H9 (cell line): Measurements from ENCODE around the gene PC. TPM values are rescaled to one million over a fixed set of nuclear protein-coding genes. Genes with fewer than 3 reads are reported as not detected.
A peak's percentile ranks its signal among the peaks of the same experiment; 100 is the strongest.

ENCODE experiments used
- DNase-seq: peaks from one replicate; pipeline ENCODE4 v3.0.0-alpha.2; 2017
- H2AFZ ChIP-seq: one replicate; pipeline ENCODE4 v1.6.1; 2013; ENCODE audit warnings: mild to moderate bottlenecking, low read length, control low read depth, moderate library complexity
- H2AK5ac ChIP-seq: 2 replicates; pipeline ENCODE4 v1.6.1; 2013; ENCODE audit warnings: low read length, control low read depth, mixed read lengths; ENCODE audit not compliant: insufficient read length
- H2BK120ac ChIP-seq: one replicate; pipeline ENCODE4 v1.6.1; 2013; ENCODE audit warnings: low read depth, mild to moderate bottlenecking, low read length, control low read depth, inconsistent platforms; ENCODE audit not compliant: poor library complexity, severe bottlenecking
- H2BK12ac ChIP-seq: 2 replicates; pipeline ENCODE4 v1.6.1; 2013; ENCODE audit warnings: low read length, control low read depth, mixed read lengths, low read depth; ENCODE audit not compliant: insufficient read length
- H2BK15ac ChIP-seq: 2 replicates; pipeline ENCODE4 v1.6.1; 2013; ENCODE audit warnings: low read depth, low read length, control low read depth
- H2BK20ac ChIP-seq: one replicate; pipeline ENCODE4 v1.6.1; 2013; ENCODE audit warnings: low read depth, mild to moderate bottlenecking, low read length, control low read depth, inconsistent platforms; ENCODE audit not compliant: poor library complexity, severe bottlenecking
- H2BK5ac ChIP-seq: 2 replicates; pipeline ENCODE4 v1.6.1; 2013; ENCODE audit warnings: low read length, control low read depth, mixed read lengths; ENCODE audit not compliant: insufficient read length
- H3K14ac ChIP-seq: 2 replicates; pipeline ENCODE4 v1.6.1; 2013; ENCODE audit warnings: low read length, control low read depth; ENCODE audit not compliant: insufficient read depth
- H3K18ac ChIP-seq: 2 replicates; pipeline ENCODE4 v1.6.1; 2013; ENCODE audit warnings: low read depth, mild to moderate bottlenecking, mixed read lengths, low read length, control low read depth; ENCODE audit not compliant: insufficient read length
- H3K23ac ChIP-seq: 2 replicates; pipeline ENCODE4 v1.6.1; 2013; ENCODE audit warnings: low read length, control low read depth, mixed read lengths, low read depth; ENCODE audit not compliant: insufficient read length
- H3K23me2 ChIP-seq: 2 replicates; pipeline ENCODE4 v1.6.1; 2013; ENCODE audit warnings: low read depth, mild to moderate bottlenecking, mixed read lengths, low read length, control low read depth; ENCODE audit not compliant: insufficient read length, poor library complexity, severe bottlenecking
- H3K27ac ChIP-seq: 2 replicates; pipeline ENCODE4 v1.5.1; 2013; ENCODE audit warnings: low read length, control low read depth, mixed read lengths, low read depth; ENCODE audit not compliant: insufficient read length
- H3K27me3 ChIP-seq: 2 replicates; pipeline ENCODE4 v1.6.1; 2013; ENCODE audit warnings: low read length, control low read depth, inconsistent platforms; ENCODE audit not compliant: insufficient read depth
- H3K4ac ChIP-seq: 2 replicates; pipeline ENCODE4 v1.6.1; 2013; ENCODE audit warnings: low read depth, mild to moderate bottlenecking, control low read depth, inconsistent platforms, low read length, moderate library complexity
- H3K4me1 ChIP-seq: 2 replicates; pipeline ENCODE4 v1.6.1; 2013; ENCODE audit warnings: low read length, control low read depth, inconsistent platforms; ENCODE audit not compliant: insufficient read depth
- H3K4me2 ChIP-seq: 2 replicates; pipeline ENCODE4 v1.6.1; 2013; ENCODE audit warnings: low read length, control low read depth, mixed read lengths; ENCODE audit not compliant: insufficient read length, insufficient read depth
- H3K56ac ChIP-seq: 2 replicates; pipeline ENCODE4 v1.6.1; 2013; ENCODE audit warnings: low read depth, mild to moderate bottlenecking, mixed read lengths, low read length, control low read depth; ENCODE audit not compliant: insufficient read length
- H3K79me1 ChIP-seq: 2 replicates; pipeline ENCODE4 v1.6.1; 2013; ENCODE audit warnings: low read depth, mild to moderate bottlenecking, moderate library complexity, low read length, control low read depth, inconsistent platforms; ENCODE audit not compliant: insufficient read depth, poor library complexity, severe bottlenecking
- H3K79me2 ChIP-seq: 2 replicates; pipeline ENCODE4 v1.6.1; 2013; ENCODE audit warnings: low read length, control low read depth, inconsistent platforms; ENCODE audit not compliant: insufficient read depth
- H3K9ac ChIP-seq: 2 replicates; pipeline ENCODE4 v1.6.1; 2013; ENCODE audit warnings: low read length, control low read depth, mixed read lengths; ENCODE audit not compliant: insufficient read length; ENCODE audit errors: extremely low read depth
- H3K9me3 ChIP-seq: one replicate; pipeline ENCODE4 v1.6.1; 2013; ENCODE audit warnings: low read depth, low read length, inconsistent platforms; ENCODE audit not compliant: control insufficient read depth
- H3T11ph ChIP-seq: one replicate; pipeline ENCODE4 v1.6.1; 2013; ENCODE audit warnings: mild to moderate bottlenecking, low read length, control low read depth, inconsistent platforms
- H4K20me1 ChIP-seq: one replicate; pipeline ENCODE4 v1.6.1; 2013; ENCODE audit not compliant: control insufficient read depth, insufficient read length, insufficient read depth
- H4K5ac ChIP-seq: 2 replicates; pipeline ENCODE4 v1.6.1; 2013; ENCODE audit warnings: low read depth, mild to moderate bottlenecking, mixed read lengths, low read length, control low read depth; ENCODE audit not compliant: insufficient read length
- H4K8ac ChIP-seq: replicated peaks from 2 replicates; pipeline ENCODE4 v1.6.1; 2013; ENCODE audit warnings: low read length, control low read depth, mixed read lengths, low read depth; ENCODE audit not compliant: insufficient read length
- H4K91ac ChIP-seq: 2 replicates; pipeline ENCODE4 v1.6.1; 2013; ENCODE audit warnings: low read depth, mild to moderate bottlenecking, moderate library complexity, mixed read lengths, low read length, control low read depth; ENCODE audit not compliant: insufficient read length
- H3K27ac Mint-ChIP-seq, 3 experiments: 2 replicates in 2 of 3; 3 replicates in 1 of 3; pipeline ENCODE4 v1.8.0; 2020 to 2021; ENCODE audit warnings: mixed read lengths in 3 of 3, mild to moderate bottlenecking in 1 of 3, moderate library complexity in 1 of 3
- H3K27me3 Mint-ChIP-seq: 2 replicates; pipeline ENCODE4 v1.8.0; 2021; ENCODE audit warnings: low read depth, mild to moderate bottlenecking, moderate library complexity, mixed read lengths
- H3K36me3 Mint-ChIP-seq, 3 experiments: 2 replicates in 2 of 3; 3 replicates in 1 of 3; pipeline ENCODE4 v1.8.0; 2020 to 2021; ENCODE audit warnings: low read depth in 3 of 3, mixed read lengths in 3 of 3; ENCODE audit not compliant: insufficient read depth in 1 of 3
- H3K4me1 Mint-ChIP-seq, 2 experiments: 2 replicates each; pipeline ENCODE4 v1.8.0; 2020; ENCODE audit warnings: mixed read lengths in 2 of 2
- H3K4me3 Mint-ChIP-seq, 2 experiments: 2 replicates in 1 of 2; 3 replicates in 1 of 2; pipeline ENCODE4 v1.8.0; 2020 to 2021; ENCODE audit warnings: mild to moderate bottlenecking in 2 of 2, mixed read lengths in 2 of 2, moderate library complexity in 1 of 2
- H3K9me3 Mint-ChIP-seq, 2 experiments: 2 replicates in 1 of 2; 3 replicates in 1 of 2; pipeline ENCODE4 v1.8.0; 2020; ENCODE audit warnings: mild to moderate bottlenecking in 2 of 2, mixed read lengths in 2 of 2, moderate library complexity in 1 of 2
- CTCF ChIP-seq: fragments of 200-600 bp; sonication (generic); conservative IDR thresholded peaks from 3 replicates; pipeline ENCODE4 v1.8.0; 2021; ENCODE audit warnings: antibody characterized with exemption, mild to moderate bottlenecking
- WGBS: extraction: QIAGEN DNeasy Blood & Tissue Kit; methylation state at CpG from one replicate; pipeline ENCODE4 v1.1.7; 2013; ENCODE audit warnings: missing lambda C conversion rate, low lambda C conversion rate, mixed read lengths; ENCODE audit not compliant: insufficient read length; ENCODE audit errors: extremely low coverage; 5-methylcytosine and 5-hydroxymethylcytosine counted together
- total RNA-seq: library from RNA; stranded (reverse); gene quantifications from 2 replicates; pipeline ENCODE4 v1.2.1, GENCODE V29; 2021

Gene PC
- total RNA-seq, 1 experiment from 2014 or later, result 32.6 TPM

GRCh38 chr11:66844496-66845142, 113.6 kb downstream of the PC start:
- Mint-ChIP-seq H3K4me1 (peaks cover 14 to 16% of the 10 kb centered on the region in 2 experiments), H3K4me3 (peak overlapping the region; percentile 90 to 91), H3K36me3 (peaks cover 13 to 55% (median 37%) of the 10 kb centered on the region in 3 experiments), H3K27me3 (peaks cover 2% of the 10 kb centered on the region; the same call in 1 of the 2 replicates), H3K9me3 (no peaks in the 10 kb centered on the region), H3K27ac (no peak overlapping the region)
- H3K4me1 ChIP-seq, result no peaks in the 10 kb centered on the region
- no peak overlapping the region for H3K23ac ChIP-seq
- H2BK15ac ChIP-seq, result no peak overlapping the region
- no peak overlapping the region for H3K27ac ChIP-seq
- peaks cover 7% of the 10 kb centered on the region for H3K79me1 ChIP-seq
- no peak overlapping the region for H3K4ac ChIP-seq
- no peak overlapping the region for H3T11ph ChIP-seq
- no peaks in the 10 kb centered on the region for H4K20me1 ChIP-seq
- no peak overlapping the region for H4K8ac ChIP-seq
- no peak overlapping the region for H2BK20ac ChIP-seq
- no peak overlapping the region for H4K5ac ChIP-seq
- H2AFZ ChIP-seq, result no peak overlapping the region
- H3K56ac ChIP-seq, result no peak overlapping the region
- peak overlapping the region; percentile 86 for H3K9ac ChIP-seq
- H2BK12ac ChIP-seq, result no peak overlapping the region
- H3K18ac ChIP-seq, result no peak overlapping the region
- H3K14ac ChIP-seq, result no peak overlapping the region
- peak overlapping the region; percentile 56 for H3K4me2 ChIP-seq
- WGBS, result no CpG with 5 or more reads among the region's 12 CpGs
- H2BK120ac ChIP-seq, result no peak overlapping the region
- H2AK5ac ChIP-seq, result no peak overlapping the region
- no peak for DNase-seq
- H3K79me2 ChIP-seq, result peaks cover 10% of the 10 kb centered on the region; the same call in 1 of the 2 replicates
- no peaks in the 10 kb centered on the region for H3K9me3 ChIP-seq
- H3K23me2 ChIP-seq, result peaks cover 5% of the 10 kb centered on the region
- H4K91ac ChIP-seq, result no peak overlapping the region
- no peaks in the 10 kb centered on the region for H3K27me3 ChIP-seq
- H2BK5ac ChIP-seq, result no peak overlapping the region
- no peak for TF ChIP-seq CTCF
